22Rv1 (cell line): ENCODE measurements around the gene PLA2G6.

ENCODE experiments used
- CTCF ChIP-seq: fragments of 450-650 bp; IDR thresholded peaks from 2 replicates; pipeline ENCODE4 v1.5.1; 2017; ENCODE audit warnings: mild to moderate bottlenecking
- ZFX ChIP-seq: fragments of 450-650 bp; IDR thresholded peaks from 2 replicates; pipeline ENCODE4 v1.6.1; 2017; ENCODE audit warnings: antibody characterized with exemption, borderline replicate concordance

- TF ChIP-seq CTCF (no peak), ZFX (no peak)
Observed at GRCh38 chr22:38196791-38197419, 15.3 kb upstream of the PLA2G6 start.
